SK-N-SH (cell line): ENCODE results near the gene PTX3. TPM values are rescaled to one million over a fixed set of nuclear protein-coding genes. Genes with fewer than 3 reads are reported as not detected.

Experiments used
- CTCF ChIA-PET: fragments of 300-600, 350-600 bp; formaldehyde crosslinking; extraction: SDS; loops from one replicate; lab custom pipeline; 2021; lab: Yijun Ruan, JAX
- POLR2A ChIA-PET: fragments of 350-600 bp; sonication (Branson Sonifier 250); formaldehyde crosslinking; extraction: SDS; loops from one replicate; lab custom pipeline; 2020; ENCODE audit warnings: antibody characterized with exemption, inconsistent platforms; lab: Yijun Ruan, JAX
- DNase-seq: peaks from one replicate; pipeline ENCODE4 v3.0.0; 2012
- H2AFZ ChIP-seq: fragments of 200-600 bp; sonication (generic); 2 replicates; pipeline ENCODE4 v1.8.1; 2016; ENCODE audit warnings: antibody characterized with exemption, mild to moderate bottlenecking, low read depth
- H3F3A ChIP-seq: fragments of 200-600 bp; sonication (generic); replicated peaks from 2 replicates; pipeline ENCODE3; 2016; ENCODE audit warnings: antibody characterized with exemption, mild to moderate bottlenecking; ENCODE audit not compliant: insufficient read depth
- H3K27ac ChIP-seq, 2 experiments: fragments of 200-500 bp in 1 of 2; fragments of 200-600 bp in 1 of 2; sonication (Bioruptor generic) in 1 of 2; sonication (generic), shearing (Covaris generic) in 1 of 2; 2 replicates each; pipeline versions ENCODE4 v1.5.1 to v1.6.1; 2014 to 2016; ENCODE audit warnings: low read depth in 2 of 2, inconsistent platforms in 1 of 2, low read length in 1 of 2, mild to moderate bottlenecking in 1 of 2, mixed read lengths in 1 of 2
- H3K27me3 ChIP-seq: fragments of 200-600 bp; sonication (generic), shearing (Covaris generic); 2 replicates; pipeline ENCODE4 v1.6.1; 2016; ENCODE audit warnings: mixed run types; ENCODE audit not compliant: insufficient read depth
- H3K36me3 ChIP-seq, 2 experiments: fragments of 200-500 bp in 1 of 2; fragments of 200-600 bp in 1 of 2; sonication (Bioruptor generic) in 1 of 2; sonication (generic) in 1 of 2; replicated peaks in 1 of 2; 2 replicates each; pipeline versions ENCODE3 to v1.5.1; 2014 to 2016; ENCODE audit warnings: low read length in 1 of 2, mild to moderate bottlenecking in 1 of 2; ENCODE audit not compliant: insufficient read depth in 2 of 2, control insufficient read depth in 1 of 2
- H3K4me1 ChIP-seq, 2 experiments: fragments of 200-500 bp in 1 of 2; fragments of 200-600 bp in 1 of 2; sonication (Bioruptor generic) in 1 of 2; sonication (generic), shearing (Covaris generic) in 1 of 2; 2 replicates each; pipeline versions ENCODE4 v1.5.1 to v1.6.1; 2014 to 2016; ENCODE audit warnings: low read depth in 1 of 2, low read length in 1 of 2, mixed run types in 1 of 2; ENCODE audit not compliant: insufficient read depth in 2 of 2, control insufficient read depth in 1 of 2
- H3K4me2 ChIP-seq: fragments of 200-600 bp; sonication (generic), shearing (Covaris generic); 2 replicates; pipeline ENCODE4 v1.6.1; 2017; ENCODE audit warnings: mixed run types
- H3K4me3 ChIP-seq, 2 experiments: fragments of 200-500 bp in 1 of 2; fragments of 200-600 bp in 1 of 2; sonication (Bioruptor generic) in 1 of 2; sonication (generic), shearing (Covaris generic) in 1 of 2; 2 replicates each; pipeline versions ENCODE4 v1.5.1 to v1.8.1; 2014 to 2016; ENCODE audit warnings: low read depth in 2 of 2, inconsistent platforms in 1 of 2, low read length in 1 of 2, mild to moderate bottlenecking in 1 of 2, mixed read lengths in 1 of 2, moderate library complexity in 1 of 2
- H3K79me2 ChIP-seq: fragments of 200-600 bp; sonication (generic); 2 replicates; pipeline ENCODE4 v1.8.1; 2017; ENCODE audit warnings: mild to moderate bottlenecking; ENCODE audit not compliant: insufficient read depth
- H3K9ac ChIP-seq: fragments of 200-600 bp; sonication (generic); 2 replicates; pipeline ENCODE4 v1.6.1; 2017; ENCODE audit warnings: mixed run types
- H3K9me2 ChIP-seq: fragments of 200-600 bp; sonication (generic); 2 replicates; pipeline ENCODE4 v1.6.1; 2017; ENCODE audit warnings: mixed run types
- H3K9me3 ChIP-seq: fragments of 200-600 bp; sonication (generic); 2 replicates; pipeline ENCODE4 v1.6.1; 2017; ENCODE audit warnings: mixed run types, mild to moderate bottlenecking, moderate library complexity
- H4K20me1 ChIP-seq: fragments of 200-600 bp; sonication (generic); 2 replicates; pipeline ENCODE4 v1.6.1; 2017; ENCODE audit warnings: mild to moderate bottlenecking, mixed run types; ENCODE audit not compliant: insufficient read depth
- EP300 ChIP-seq, 2 experiments: IDR thresholded peaks; 2 replicates each; pipeline versions ENCODE4 v1.4.0 to v1.6.1; 2012; ENCODE audit warnings: borderline replicate concordance in 1 of 2, low read depth in 1 of 2, low read length in 1 of 2
- FOSL2 ChIP-seq: IDR thresholded peaks from 2 replicates; pipeline ENCODE4 v1.4.0; 2012; ENCODE audit warnings: low read depth, mild to moderate bottlenecking, moderate library complexity, borderline replicate concordance
- FOXJ3 ChIP-seq: sonication (generic); formaldehyde crosslinking; IDR thresholded peaks from 2 replicates; pipeline ENCODE4 v1.5.1; 2020; ENCODE audit warnings: mild to moderate bottlenecking, missing genetic modification reagents
- FOXM1 ChIP-seq: IDR thresholded peaks from 2 replicates; pipeline ENCODE4 v1.4.0; 2012; ENCODE audit warnings: low read depth, mild to moderate bottlenecking
- JUND ChIP-seq: IDR thresholded peaks from 2 replicates; pipeline ENCODE4 v1.4.0; 2012
- MAX ChIP-seq: IDR thresholded peaks from 2 replicates; pipeline ENCODE4 v1.4.0; 2012; ENCODE audit warnings: low read depth
- MEF2A ChIP-seq: IDR thresholded peaks from 2 replicates; pipeline ENCODE4 v1.4.0; 2012; ENCODE audit warnings: low read depth, borderline replicate concordance
- MXI1 ChIP-seq: IDR thresholded peaks from 2 replicates; pipeline ENCODE4 v1.6.1; 2012; ENCODE audit warnings: mild to moderate bottlenecking, low read depth, low read length, improper control_type of control experiment
- POLR2AphosphoS5 ChIP-seq: IDR thresholded peaks from 2 replicates; pipeline ENCODE4 v1.6.1; 2012; ENCODE audit warnings: low read depth, low read length
- RFX5 ChIP-seq: IDR thresholded peaks from 2 replicates; pipeline ENCODE4 v1.6.1; 2012; ENCODE audit warnings: mild to moderate bottlenecking, improper control_type of control experiment, low read length
- TAF1 ChIP-seq: IDR thresholded peaks from 2 replicates; pipeline ENCODE4 v1.6.1; 2012; ENCODE audit warnings: low read depth, mild to moderate bottlenecking, low read length, moderate library complexity, borderline replicate concordance
- TCF12 ChIP-seq: IDR thresholded peaks from 2 replicates; pipeline ENCODE4 v1.4.0; 2012
- TEAD4 ChIP-seq: IDR thresholded peaks from 2 replicates; pipeline ENCODE4 v1.4.0; 2012; ENCODE audit warnings: mild to moderate bottlenecking, borderline replicate concordance; ENCODE audit not compliant: insufficient read depth
- ZBTB33 ChIP-seq: IDR thresholded peaks from 2 replicates; pipeline ENCODE4 v1.4.0; 2012; ENCODE audit warnings: low read depth, borderline replicate concordance
- WGBS: methylation state at CpG from one replicate; pipeline ENCODE4 v1.1.6; 2017; ENCODE audit warnings: low lambda C conversion rate; 5-methylcytosine and 5-hydroxymethylcytosine counted together
- polyA plus RNA-seq, 3 experiments: library from polyadenylated mRNA; depleted of rRNA; stranded (reverse); fragments of >200 nt; gene quantifications; 2 replicates each; pipeline ENCODE4 v1.2.3, GENCODE V29; 2012
- TF ChIP-seq, protein P1 (sequence below): IDR thresholded peaks from 2 replicates; pipeline ENCODE4 v1.6.1; 2012; ENCODE audit warnings: mild to moderate bottlenecking, low read depth, low read length, moderate library complexity

Gene PTX3
- 208 and 248 TPM in 2 replicates for polyA plus RNA-seq (2012; rRNA removed)
- 213 and 251 TPM in 2 replicates for polyA plus RNA-seq (2012; cell fraction: cytosol; rRNA removed)
- polyA plus RNA-seq (2012; cell fraction: nucleus; rRNA removed) = 108 and 152 TPM in 2 replicates

DNA sequence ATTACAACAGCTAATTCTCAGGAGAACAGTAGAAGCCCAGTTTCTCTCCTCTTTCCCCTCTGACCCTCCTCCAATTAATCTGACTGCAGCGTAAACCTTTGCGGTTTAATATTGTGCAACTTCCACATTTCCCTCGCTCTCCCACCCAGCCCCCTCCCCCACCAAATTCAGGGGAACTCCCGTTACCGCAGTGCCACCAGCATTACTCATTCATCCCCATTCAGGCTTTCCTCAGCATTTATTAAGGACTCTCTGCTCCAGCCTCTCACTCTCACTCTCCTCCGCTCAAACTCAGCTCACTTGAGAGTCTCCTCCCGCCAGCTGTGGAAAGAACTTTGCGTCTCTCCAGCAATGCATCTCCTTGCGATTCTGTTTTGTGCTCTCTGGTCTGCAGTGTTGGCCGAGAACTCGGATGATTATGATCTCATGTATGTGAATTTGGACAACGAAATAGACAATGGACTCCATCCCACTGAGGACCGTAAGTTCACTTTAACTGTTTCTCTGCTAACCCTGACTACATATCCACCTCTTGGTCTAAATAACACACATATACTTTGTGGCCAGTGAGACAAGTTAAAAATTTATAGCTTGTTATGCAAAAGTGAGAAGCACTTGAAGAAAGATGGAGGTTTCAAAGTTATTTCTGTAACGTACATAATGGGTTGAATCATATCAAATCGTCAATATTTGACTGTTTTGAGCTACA lies at the start of gene PTX3:
PTX3 (plus strand) TSS at position 268 of the 709 bp plus-strand sequence; CDS start at position 352, 84 bp downstream.
- peaks cover 5 to 14% of the 10 kb centered on the region in 2 experiments; a peak in 3 of 4 replicates for H3K4me1 ChIP-seq
- H3K27ac ChIP-seq = peak within 1 kb of the TSS; percentile 50 to 82
- H3K36me3 ChIP-seq = peaks cover 5 to 12% of the 10 kb centered on the region in 2 experiments
- peaks cover 33% of the 10 kb centered on the region for H3K79me2 ChIP-seq
- peak within 1 kb of the TSS; percentile 51 to 68 for H3K4me3 ChIP-seq
- WGBS = 46% methylated on average over 15 of the region's 15 CpGs
- CTCF ChIA-PET = interaction anchor here (1.2 to 3.4 kb wide), 3 partner anchors 16 to 277 kb away, joined by 4 to 19 read pairs (median 5); partner anchors contain the start of gene CCNL1
- H3K27me3 ChIP-seq = no peaks in the 10 kb centered on the region
- H3K4me2 ChIP-seq = peak within 1 kb of the TSS; percentile 88
- H3K9me2 ChIP-seq = no peaks in the 10 kb centered on the region
- H3K9ac ChIP-seq = peak within 1 kb of the TSS; percentile 68
- DNase-seq = peak; percentile 8
- POLR2A ChIA-PET = interaction anchor here (1.7 kb wide), 1 partner anchor 276 kb away, joined by 5 read pairs; the partner anchor contains the start of gene CCNL1
- no peaks in the 10 kb centered on the region for H3K9me3 ChIP-seq
- peaks cover 11% of the 10 kb centered on the region for H3F3A ChIP-seq
- H2AFZ ChIP-seq = peak within 1 kb of the TSS; percentile 83
- H4K20me1 ChIP-seq = no peaks in the 10 kb centered on the region
- TF ChIP-seq MXI1 (no peak), FOXJ3 (CRISPR knock-in tag) (no peak), TAF1 (peak; percentile 74), FOSL2 (0 out of 2 replicates have a peak, but pooled peaks have one; percentile 25), JUND (peak; percentile 41), TEAD4 (peak; percentile 42; the same call in 1 of the 2 replicates), POLR2AphosphoS5 (peak; percentile 85), TCF12 (peak; percentile 46; the same call in 1 of the 2 replicates)
- TF ChIP-seq, protein P1, sequence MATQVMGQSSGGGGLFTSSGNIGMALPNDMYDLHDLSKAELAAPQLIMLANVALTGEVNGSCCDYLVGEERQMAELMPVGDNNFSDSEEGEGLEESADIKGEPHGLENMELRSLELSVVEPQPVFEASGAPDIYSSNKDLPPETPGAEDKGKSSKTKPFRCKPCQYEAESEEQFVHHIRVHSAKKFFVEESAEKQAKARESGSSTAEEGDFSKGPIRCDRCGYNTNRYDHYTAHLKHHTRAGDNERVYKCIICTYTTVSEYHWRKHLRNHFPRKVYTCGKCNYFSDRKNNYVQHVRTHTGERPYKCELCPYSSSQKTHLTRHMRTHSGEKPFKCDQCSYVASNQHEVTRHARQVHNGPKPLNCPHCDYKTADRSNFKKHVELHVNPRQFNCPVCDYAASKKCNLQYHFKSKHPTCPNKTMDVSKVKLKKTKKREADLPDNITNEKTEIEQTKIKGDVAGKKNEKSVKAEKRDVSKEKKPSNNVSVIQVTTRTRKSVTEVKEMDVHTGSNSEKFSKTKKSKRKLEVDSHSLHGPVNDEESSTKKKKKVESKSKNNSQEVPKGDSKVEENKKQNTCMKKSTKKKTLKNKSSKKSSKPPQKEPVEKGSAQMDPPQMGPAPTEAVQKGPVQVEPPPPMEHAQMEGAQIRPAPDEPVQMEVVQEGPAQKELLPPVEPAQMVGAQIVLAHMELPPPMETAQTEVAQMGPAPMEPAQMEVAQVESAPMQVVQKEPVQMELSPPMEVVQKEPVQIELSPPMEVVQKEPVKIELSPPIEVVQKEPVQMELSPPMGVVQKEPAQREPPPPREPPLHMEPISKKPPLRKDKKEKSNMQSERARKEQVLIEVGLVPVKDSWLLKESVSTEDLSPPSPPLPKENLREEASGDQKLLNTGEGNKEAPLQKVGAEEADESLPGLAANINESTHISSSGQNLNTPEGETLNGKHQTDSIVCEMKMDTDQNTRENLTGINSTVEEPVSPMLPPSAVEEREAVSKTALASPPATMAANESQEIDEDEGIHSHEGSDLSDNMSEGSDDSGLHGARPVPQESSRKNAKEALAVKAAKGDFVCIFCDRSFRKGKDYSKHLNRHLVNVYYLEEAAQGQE = peak; percentile 3; the same call in 1 of the 2 replicates

GRCh38 chr3:157387708-157388435 lies 48.8 kb upstream of the PTX3 start:
- no peak for DNase-seq

More at GRCh38 chr3:157387708-157388435, 48.8 kb upstream of the PTX3 start:
- 89% methylated on average over 3 of the region's 3 CpGs for WGBS
- H3F3A ChIP-seq = peaks cover 7% of the 10 kb centered on the region
- H3K79me2 ChIP-seq = no peaks in the 10 kb centered on the region
- H3K27ac ChIP-seq = no peak overlapping the region
- peaks cover 2 to 20% of the 10 kb centered on the region in 2 experiments; a peak in 3 of 4 replicates for H3K4me1 ChIP-seq
- no peak overlapping the region for H3K9ac ChIP-seq
- no peaks in the 10 kb centered on the region for H3K9me3 ChIP-seq
- H3K4me2 ChIP-seq = no peak overlapping the region
- CTCF ChIA-PET = no interaction called here
- no peak overlapping the region for H3K4me3 ChIP-seq
- H3K36me3 ChIP-seq = no peaks in the 10 kb centered on the region
- no peaks in the 10 kb centered on the region for H3K9me2 ChIP-seq
- no peak overlapping the region for H2AFZ ChIP-seq
- H4K20me1 ChIP-seq = no peaks in the 10 kb centered on the region
- POLR2A ChIA-PET = no interaction called here
- no peak for TF ChIP-seq FOSL2
- no peak for TF ChIP-seq MAX
- TF ChIP-seq MEF2A = no peak
- no peak for TF ChIP-seq EP300 (IDR thresholded peaks at IDR 0.05; ENCODE audit: borderline replicate concordance in 1 of 2, low read depth in 1 of 2, low read length in 1 of 2)
- no peak for TF ChIP-seq FOXM1
- no peak for TF ChIP-seq RFX5
- no peak for TF ChIP-seq ZBTB33
- no peaks in the 10 kb centered on the region for H3K27me3 ChIP-seq
